ENCODE measurements around the gene PIP4K2C. TPM values are rescaled to one million over a fixed set of nuclear protein-coding genes. Genes with fewer than 3 reads are reported as not detected.
"Not testable (repeated sequence)": the region's sequence is repeated elsewhere in the genome, so short reads cannot be mapped to it uniquely, and the experiment has no call there.

Gene PIP4K2C
- total RNA-seq, 4 donors from 2014 or later: 21.7 to 38.7 (median 33.1) TPM

- Histone ChIP-seq H3K4me1 (peaks cover 0 to 75% (median 14%) of the 10 kb centered on the region in 3 donors), H3K36me3 (peaks cover 0 to 50% of the 10 kb centered on the region in 2 donors), H3K27me3 (peaks cover 13% of the 10 kb centered on the region), H3K9me3 (no peaks in the 10 kb centered on the region), H3K27ac (peak overlapping the region in 3 of 4 donors; percentile 36 to 99 (median 39)), H3K4me3 (no peak overlapping the region)
- WGBS, 2 donors (ENCODE audit: low coverage in 1 of 2): 79 to 100% methylated on average over 2 to 10 of the region's 11 CpGs
- TF ChIP-seq POLR2AphosphoS5 (IDR thresholded peaks at IDR 0.05): no peak
- TF ChIP-seq POLR2A (IDR thresholded peaks at IDR 0.05): no peak
- TF ChIP-seq, protein P1, sequence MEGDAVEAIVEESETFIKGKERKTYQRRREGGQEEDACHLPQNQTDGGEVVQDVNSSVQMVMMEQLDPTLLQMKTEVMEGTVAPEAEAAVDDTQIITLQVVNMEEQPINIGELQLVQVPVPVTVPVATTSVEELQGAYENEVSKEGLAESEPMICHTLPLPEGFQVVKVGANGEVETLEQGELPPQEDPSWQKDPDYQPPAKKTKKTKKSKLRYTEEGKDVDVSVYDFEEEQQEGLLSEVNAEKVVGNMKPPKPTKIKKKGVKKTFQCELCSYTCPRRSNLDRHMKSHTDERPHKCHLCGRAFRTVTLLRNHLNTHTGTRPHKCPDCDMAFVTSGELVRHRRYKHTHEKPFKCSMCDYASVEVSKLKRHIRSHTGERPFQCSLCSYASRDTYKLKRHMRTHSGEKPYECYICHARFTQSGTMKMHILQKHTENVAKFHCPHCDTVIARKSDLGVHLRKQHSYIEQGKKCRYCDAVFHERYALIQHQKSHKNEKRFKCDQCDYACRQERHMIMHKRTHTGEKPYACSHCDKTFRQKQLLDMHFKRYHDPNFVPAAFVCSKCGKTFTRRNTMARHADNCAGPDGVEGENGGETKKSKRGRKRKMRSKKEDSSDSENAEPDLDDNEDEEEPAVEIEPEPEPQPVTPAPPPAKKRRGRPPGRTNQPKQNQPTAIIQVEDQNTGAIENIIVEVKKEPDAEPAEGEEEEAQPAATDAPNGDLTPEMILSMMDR (IDR thresholded peaks at IDR 0.05): no peak
- no peak for TF ChIP-seq EP300 (IDR thresholded peaks at IDR 0.05)
- ATAC-seq: no peak
Observed at GRCh38 chr12:57614948-57615500, 24.0 kb downstream of the PIP4K2C start.

GRCh38 chr12:57615637-57616036 is 24.6 kb downstream of the PIP4K2C start:
- peaks cover 19% of the 10 kb centered on the region for H3K27me3 ChIP-seq
- ATAC-seq: no peak

DNA sequence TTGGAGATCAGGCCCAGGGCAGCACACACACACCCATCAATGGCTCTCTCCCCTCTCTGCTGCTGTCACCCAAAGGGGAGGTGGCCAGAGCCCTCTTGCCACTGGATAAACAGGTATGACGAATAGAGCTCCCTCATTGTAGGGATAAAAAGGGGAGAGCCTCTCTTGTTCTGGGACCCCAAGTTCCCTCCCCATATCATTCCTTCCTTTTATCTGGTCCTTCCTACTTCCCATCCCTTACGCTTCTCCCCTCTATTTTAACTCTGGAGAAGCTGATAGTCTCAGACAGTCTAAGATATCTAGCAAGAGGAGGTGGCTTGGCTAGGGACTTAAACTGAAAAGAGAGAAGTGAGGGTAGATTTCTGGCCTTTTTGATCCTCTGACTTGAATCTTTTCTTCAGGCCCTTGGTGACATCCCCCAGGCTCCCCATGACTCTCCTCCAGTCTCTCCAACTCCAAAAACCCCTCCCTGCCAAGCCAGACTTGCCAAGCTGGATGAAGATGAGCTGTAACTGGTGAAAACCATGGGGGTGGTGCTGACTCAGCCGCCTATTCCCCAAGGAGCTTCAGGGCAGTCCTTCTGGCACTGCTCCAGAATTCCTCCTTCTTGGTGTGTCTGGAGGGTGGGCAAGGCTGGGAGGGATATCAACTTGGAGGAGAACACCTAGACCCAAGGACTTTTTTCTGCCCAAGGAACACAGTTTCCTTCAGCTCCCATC is 25.6 kb downstream of the PIP4K2C start:
- Histone ChIP-seq H3K4me1 (peaks cover 0 to 73% (median 21%) of the 10 kb centered on the region in 3 donors), H3K36me3 (peaks cover 0 to 50% of the 10 kb centered on the region in 2 donors), H3K4me3 (no peak overlapping the region), H3K27ac (peak overlapping the region in 2 of 4 donors; percentile 14 to 31), H3K9me3 (no peaks in the 10 kb centered on the region), H3K27me3 (peaks cover 22% of the 10 kb centered on the region)
- 61 to 63% methylated on average over 3 of the region's 3 CpGs for WGBS, 2 donors (ENCODE audit: low coverage in 1 of 2)
- ATAC-seq: no peak
- no peak for TF ChIP-seq EP300 (IDR thresholded peaks at IDR 0.05)
- TF ChIP-seq, protein P1 (IDR thresholded peaks at IDR 0.05): no peak
- no peak for TF ChIP-seq POLR2AphosphoS5 (IDR thresholded peaks at IDR 0.05)
- no peak for TF ChIP-seq POLR2A (IDR thresholded peaks at IDR 0.05)

More at GRCh38 chr12:57615637-57616036, 24.6 kb downstream of the PIP4K2C start:
- Histone ChIP-seq H3K4me1 (peaks cover 0 to 73% (median 14%) of the 10 kb centered on the region in 3 donors), H3K36me3 (peaks cover 0 to 50% of the 10 kb centered on the region in 2 donors), H3K9me3 (no peaks in the 10 kb centered on the region), H3K4me3 (no peak overlapping the region), H3K27ac (peak overlapping the region in 2 of 4 donors; percentile 14 to 36)
- TF ChIP-seq, protein P1 (IDR thresholded peaks at IDR 0.05): no peak
- TF ChIP-seq POLR2A (IDR thresholded peaks at IDR 0.05): no peak
- no peak for TF ChIP-seq EP300 (IDR thresholded peaks at IDR 0.05)
- TF ChIP-seq POLR2AphosphoS5 (IDR thresholded peaks at IDR 0.05): no peak
- 71 to 72% methylated on average over 4 to 5 of the region's 5 CpGs for WGBS, 2 donors (ENCODE audit: low coverage in 1 of 2)

DNA sequence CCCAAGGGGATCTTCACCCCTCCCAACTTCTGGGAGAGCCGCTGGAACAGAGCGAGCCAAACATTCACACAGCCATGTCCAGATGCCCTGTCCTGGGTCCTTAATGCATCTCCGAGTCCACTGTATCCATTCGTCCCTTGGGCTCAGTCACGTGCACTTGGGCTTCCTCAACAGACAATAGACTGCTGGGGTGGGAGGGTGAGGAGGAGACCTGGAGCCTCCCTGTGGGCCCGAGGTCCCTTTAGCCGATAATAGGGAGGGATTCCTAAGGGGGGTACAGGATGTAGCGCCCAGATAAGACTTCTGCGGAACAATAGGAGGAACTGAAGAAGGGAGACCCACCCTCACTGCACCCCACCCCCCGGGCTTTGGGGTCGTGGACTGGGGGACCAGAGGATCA is 26.9 kb downstream of the PIP4K2C start:
- TF ChIP-seq POLR2AphosphoS5 (IDR thresholded peaks at IDR 0.05) (no peak), EP300 (IDR thresholded peaks at IDR 0.05) (no peak), POLR2A (IDR thresholded peaks at IDR 0.05) (no peak)
- TF ChIP-seq, protein P1 (IDR thresholded peaks at IDR 0.05): no peak
- Histone ChIP-seq H3K27me3 (peaks cover 27% of the 10 kb centered on the region), H3K36me3 (peaks cover 0 to 50% of the 10 kb centered on the region in 2 donors), H3K27ac (no peak overlapping the region), H3K4me3 (no peak overlapping the region), H3K9me3 (no peaks in the 10 kb centered on the region), H3K4me1 (peaks cover 0 to 64% (median 22%) of the 10 kb centered on the region in 3 donors)
- 39 to 71% methylated on average over 1 to 6 of the region's 11 CpGs for WGBS, 2 donors (ENCODE audit: low coverage in 1 of 2)
- ATAC-seq: no peak

GRCh38 chr12:57618431-57618830 is 27.4 kb downstream of the PIP4K2C start:
- ATAC-seq, H3K9me3 ChIP-seq, H3K4me3 ChIP-seq, H3K27ac ChIP-seq: not testable (repeated sequence)
- peaks cover 0 to 45% of the 10 kb centered on the region in 2 donors for H3K36me3 ChIP-seq
- peaks cover 0 to 60% (median 19%) of the 10 kb centered on the region in 3 donors for H3K4me1 ChIP-seq
- peaks cover 29% of the 10 kb centered on the region for H3K27me3 ChIP-seq
- 92 to 100% methylated on average over 3 to 6 of the region's 6 CpGs for WGBS, 2 donors (ENCODE audit: low coverage in 1 of 2)
